ENCODE data around the gene RASGRP2. TPM values are rescaled to one million over a fixed set of nuclear protein-coding genes. Genes with fewer than 3 reads are reported as not detected.

Gene RASGRP2
- total and polyA plus RNA-seq, 2 donors (not counting 3 experiments of a cell fraction or from before 2014, with no cell fraction given), result 1.2 to 2.3 TPM

DNA sequence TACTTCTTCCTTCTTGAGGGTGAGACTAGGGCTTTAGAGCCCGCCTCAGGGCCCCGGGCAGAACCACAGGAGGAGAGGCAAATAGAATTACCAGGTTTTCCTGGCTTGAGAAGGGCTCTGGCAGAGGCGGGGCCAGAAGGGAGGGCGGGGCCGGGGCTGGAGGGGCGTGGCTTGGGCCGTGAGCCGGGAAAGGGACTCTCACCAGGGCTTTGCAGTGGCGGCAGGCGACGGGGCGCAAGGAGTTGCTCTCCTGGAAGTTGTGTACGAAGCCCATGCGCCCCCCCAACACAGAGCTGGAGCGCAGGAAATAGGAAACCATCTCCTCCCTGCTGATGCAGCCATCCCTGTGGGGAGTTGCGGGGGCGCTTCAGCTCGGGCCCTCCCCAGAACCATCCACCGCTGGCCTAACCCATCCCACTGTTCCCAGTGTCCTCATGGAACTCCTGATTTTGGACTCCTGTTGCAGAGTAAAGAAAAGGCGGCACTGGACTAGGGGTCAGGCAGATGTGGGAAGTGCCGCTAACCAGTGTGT, 14.0 kb downstream of the RASGRP2 start:
- H3K4me3 ChIP-seq (replicated peaks in 1 of 3; ENCODE audit: insufficient read depth in 1 of 3, low read depth in 1 of 3, low read length in 3 of 3), result no peak overlapping the region
- H3K4me1 ChIP-seq (ENCODE audit: control insufficient read depth, extremely low read depth, insufficient read depth, low read length), result no peaks in the 10 kb centered on the region
- POLR2A ChIA-PET, result no interaction called here
- FAIRE-seq (no peak), DNase-seq (ENCODE audit: low read depth, low spot score) (no peak)
- H2AFZ ChIP-seq (ENCODE audit: low read depth, low read length), result no peak overlapping the region
- no peaks in the 10 kb centered on the region for H3K79me2 ChIP-seq (ENCODE audit: control insufficient read depth, insufficient read depth, low read length)
- no peaks in the 10 kb centered on the region for H3K9me1 ChIP-seq (replicated peaks; ENCODE audit: control insufficient read depth, extremely low read depth, insufficient read depth, low read length)
- no peaks in the 10 kb centered on the region for H3K9me3 ChIP-seq (replicated peaks; ENCODE audit: control insufficient read depth, insufficient read depth, low read length)
- no peak overlapping the region for H3K4me2 ChIP-seq (ENCODE audit: insufficient read depth, low read length)
- CTCF ChIA-PET, result interaction anchor here (1.9 kb wide), 1 partner anchor 9 kb away, joined by 4 read pairs; no protein-coding TSS in a partner anchor
- H3K9ac ChIP-seq (replicated peaks; ENCODE audit: extremely low read depth, insufficient read depth, low read length), result no peak overlapping the region
- no peak overlapping the region for H3K27ac ChIP-seq (ENCODE audit: insufficient read depth, low read depth, low read length)
- peaks cover 3 to 9% of the 10 kb centered on the region in 2 experiments for H3K27me3 ChIP-seq (ENCODE audit: control insufficient read depth in 2 of 2, insufficient read depth in 2 of 2, low read length in 2 of 2)
- TF ChIP-seq, protein P1, sequence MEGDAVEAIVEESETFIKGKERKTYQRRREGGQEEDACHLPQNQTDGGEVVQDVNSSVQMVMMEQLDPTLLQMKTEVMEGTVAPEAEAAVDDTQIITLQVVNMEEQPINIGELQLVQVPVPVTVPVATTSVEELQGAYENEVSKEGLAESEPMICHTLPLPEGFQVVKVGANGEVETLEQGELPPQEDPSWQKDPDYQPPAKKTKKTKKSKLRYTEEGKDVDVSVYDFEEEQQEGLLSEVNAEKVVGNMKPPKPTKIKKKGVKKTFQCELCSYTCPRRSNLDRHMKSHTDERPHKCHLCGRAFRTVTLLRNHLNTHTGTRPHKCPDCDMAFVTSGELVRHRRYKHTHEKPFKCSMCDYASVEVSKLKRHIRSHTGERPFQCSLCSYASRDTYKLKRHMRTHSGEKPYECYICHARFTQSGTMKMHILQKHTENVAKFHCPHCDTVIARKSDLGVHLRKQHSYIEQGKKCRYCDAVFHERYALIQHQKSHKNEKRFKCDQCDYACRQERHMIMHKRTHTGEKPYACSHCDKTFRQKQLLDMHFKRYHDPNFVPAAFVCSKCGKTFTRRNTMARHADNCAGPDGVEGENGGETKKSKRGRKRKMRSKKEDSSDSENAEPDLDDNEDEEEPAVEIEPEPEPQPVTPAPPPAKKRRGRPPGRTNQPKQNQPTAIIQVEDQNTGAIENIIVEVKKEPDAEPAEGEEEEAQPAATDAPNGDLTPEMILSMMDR (IDR thresholded peaks at IDR 0.05; ENCODE audit: extremely low read depth in 1 of 2, insufficient read depth in 1 of 2, low read depth in 1 of 2, low read length in 2 of 2), result no peak
- TF ChIP-seq POLR2AphosphoS5 (IDR thresholded peaks at IDR 0.05; ENCODE audit: insufficient read depth, low read depth, low read length), result no peak
- TF ChIP-seq, protein P2, sequence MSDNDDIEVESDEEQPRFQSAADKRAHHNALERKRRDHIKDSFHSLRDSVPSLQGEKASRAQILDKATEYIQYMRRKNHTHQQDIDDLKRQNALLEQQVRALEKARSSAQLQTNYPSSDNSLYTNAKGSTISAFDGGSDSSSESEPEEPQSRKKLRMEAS (IDR thresholded peaks at IDR 0.05; ENCODE audit: insufficient read depth, insufficient read length), result no peak
- TF ChIP-seq GATA2 (IDR thresholded peaks at IDR 0.05; ENCODE audit: insufficient read depth, insufficient read length, low read depth, low read length), result no peak
- TF ChIP-seq JUN (IDR thresholded peaks at IDR 0.05; ENCODE audit: borderline replicate concordance, insufficient read depth, insufficient read length, low read depth), result no peak
- no peak for TF ChIP-seq EZH2 (IDR thresholded peaks at IDR 0.05; ENCODE audit: borderline replicate concordance, low read depth, low read length, severe bottlenecking)
- no peaks in the 10 kb centered on the region for H4K20me1 ChIP-seq (replicated peaks; ENCODE audit: control insufficient read depth, extremely low read depth, insufficient read depth, low read length)
- H3K36me3 ChIP-seq (ENCODE audit: control insufficient read depth in 2 of 2, extremely low read depth in 1 of 2, insufficient read depth in 2 of 2, low read length in 2 of 2), result no peaks in the 10 kb centered on the region
- dilution Hi-C loops (cut with MboI; ENCODE audit: extremely low pct_ligation_motif_present, low sequenced_read_pairs), result no loop called here
- BruUV-seq (replicated peaks), result no TSS peak
- intact Hi-C loops (cut with micrococcal nuclease), result no loop called here
